Measurements from ENCODE around the gene OSBPL9.
"Not testable (repeated sequence)": the region's sequence is repeated elsewhere in the genome, so short reads cannot be mapped to it uniquely, and the experiment has no call there.

The OSBPL9 gene

GRCh38 chr1:51666478-51666877, 49.6 kb downstream of the OSBPL9 start:
- DNase-seq = peak; percentile 92

DNA sequence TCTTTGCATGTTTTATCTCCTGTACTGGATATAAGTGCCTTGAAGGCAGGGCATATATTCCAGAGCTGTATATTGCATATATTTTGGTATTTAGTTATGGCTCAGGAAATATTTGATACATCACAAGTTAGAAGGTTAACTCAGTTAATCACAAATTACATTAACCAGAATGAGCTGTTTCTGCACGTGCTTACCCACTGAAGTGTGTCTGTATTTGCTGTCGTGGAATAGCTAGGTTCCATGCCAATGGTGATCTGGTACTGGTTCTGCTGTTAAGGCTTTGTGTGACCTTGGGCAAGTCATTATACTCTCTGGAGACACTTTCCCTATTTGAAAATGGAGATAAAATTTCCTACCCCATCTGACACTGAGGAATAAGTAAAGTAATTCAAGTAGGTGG, 50.7 kb downstream of the OSBPL9 start:
- DNase-seq = no peak

DNA sequence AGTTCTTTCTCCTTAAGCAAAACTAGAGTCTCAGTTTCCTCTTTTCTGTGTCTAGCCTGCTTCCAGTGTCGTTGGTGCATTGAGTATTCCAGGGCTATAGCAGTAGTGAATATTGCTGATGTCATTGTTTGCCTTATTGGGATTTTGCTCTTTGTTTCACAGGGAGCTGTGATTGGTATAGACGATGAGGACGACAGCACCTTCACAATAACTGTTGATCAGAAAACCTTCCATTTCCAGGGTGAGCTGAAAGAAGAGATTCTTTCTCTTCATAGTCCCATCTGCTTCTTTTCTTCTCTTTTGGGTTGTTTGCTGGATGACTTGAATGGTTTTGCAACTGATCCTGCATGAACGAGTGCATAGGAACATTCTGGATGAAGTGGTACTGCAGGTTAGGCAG, 52.4 kb downstream of the OSBPL9 start:
- no peak for DNase-seq

DNA sequence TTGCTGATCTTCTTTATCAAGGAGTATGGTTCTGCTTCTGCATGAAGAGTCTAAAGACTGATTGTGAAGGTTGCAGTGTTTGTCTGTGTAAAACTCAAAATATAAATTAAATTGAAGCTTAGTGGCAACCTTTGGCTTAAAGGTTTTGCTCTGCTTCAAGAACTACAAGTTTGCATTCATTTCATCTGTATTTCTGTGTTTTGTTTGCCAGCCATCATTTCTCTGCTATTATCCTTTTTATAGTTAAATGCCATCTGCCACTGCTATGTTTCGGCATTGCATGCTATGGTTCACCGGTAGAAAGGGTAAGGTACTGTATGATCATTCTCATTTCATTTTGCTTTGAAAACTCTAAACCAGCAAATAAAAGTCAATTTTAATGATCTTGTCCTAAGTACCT, 52.9 kb downstream of the OSBPL9 start:
- DNase-seq = no peak

DNA sequence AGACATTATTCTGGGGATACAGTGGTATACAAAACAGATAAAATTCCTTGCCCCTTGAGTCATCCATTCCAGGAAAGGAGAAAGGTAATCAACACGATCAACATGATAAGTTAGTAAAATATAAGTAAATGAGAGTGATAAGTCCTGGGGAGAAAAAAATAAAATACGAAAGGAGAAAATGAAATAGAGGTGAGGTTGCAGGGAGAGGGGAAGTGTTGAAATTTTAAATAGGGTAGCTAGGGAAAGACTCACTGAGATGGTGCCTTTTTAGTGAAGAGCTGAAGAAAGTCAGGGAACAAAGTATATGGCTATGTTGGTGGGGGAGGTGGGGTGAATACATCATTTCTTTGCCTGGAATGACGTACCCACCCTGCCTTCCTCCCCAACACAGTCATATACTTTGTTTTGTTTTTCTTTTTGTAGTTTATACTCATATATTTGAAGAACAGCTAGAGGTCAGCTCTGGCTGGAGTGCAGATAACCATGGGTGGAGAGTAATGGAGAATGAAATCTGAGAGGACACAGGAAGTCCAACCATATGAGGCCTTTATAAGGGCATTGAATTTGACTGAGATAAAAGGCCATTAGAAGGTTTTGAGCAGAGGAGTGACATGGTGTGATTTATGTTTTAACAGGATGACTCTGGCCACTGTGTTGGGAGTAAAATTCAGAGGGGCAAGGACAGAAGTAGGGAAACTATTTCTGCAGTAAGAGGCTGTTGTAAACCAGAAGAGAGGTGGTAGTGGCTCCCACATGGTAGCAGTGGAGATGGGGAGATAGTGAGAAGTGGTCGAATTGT, 54.8 kb downstream of the OSBPL9 start:
- peak; percentile 58 for DNase-seq

DNA sequence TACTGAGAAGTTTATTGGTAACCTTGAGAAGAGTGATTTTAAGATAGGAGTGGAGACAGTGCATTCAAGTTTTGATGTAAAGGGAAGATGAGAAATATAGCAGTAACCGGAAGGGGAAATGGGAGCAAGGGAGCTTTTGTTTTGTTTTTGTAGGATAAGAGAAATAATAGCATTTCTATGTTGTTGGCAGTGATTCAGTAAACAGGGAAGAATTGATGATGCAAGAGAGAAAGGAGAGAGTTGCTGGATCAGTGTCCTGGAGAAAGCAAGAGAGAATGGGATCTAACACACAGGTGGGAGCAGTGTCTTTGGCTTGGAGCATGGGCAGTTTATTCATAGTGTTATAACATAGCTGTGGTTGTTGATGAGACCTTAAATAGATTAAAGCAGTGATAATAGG, 56.4 kb downstream of the OSBPL9 start:
- no peak for DNase-seq

- no peak for DNase-seq
Measured at GRCh38 chr1:51675177-51675780, 58.4 kb downstream of the OSBPL9 start.

GRCh38 chr1:51679435-51679834, 62.5 kb downstream of the OSBPL9 start:
- no peak for DNase-seq

GRCh38 chr1:51684776-51685175, 67.9 kb downstream of the OSBPL9 start:
- DNase-seq = no peak

DNA sequence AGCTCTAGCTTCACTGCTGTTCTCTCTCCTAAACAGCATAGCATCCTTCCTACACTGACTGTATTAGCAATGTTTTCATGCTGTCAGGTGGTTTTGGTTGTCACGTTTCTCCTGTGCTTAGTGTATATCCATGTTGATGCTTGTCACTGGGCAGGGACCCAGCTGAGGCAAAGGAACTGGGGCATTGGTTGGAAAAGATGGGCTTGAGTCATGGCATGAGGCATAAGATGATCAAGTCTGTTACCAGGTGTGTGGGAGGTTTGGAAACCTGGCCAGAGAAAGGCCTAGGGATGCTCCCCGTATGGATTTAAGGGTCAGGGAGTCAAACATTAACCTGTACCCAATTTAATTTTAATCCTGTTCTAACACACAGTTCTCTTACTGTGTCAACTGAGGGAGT, 69.6 kb downstream of the OSBPL9 start:
- DNase-seq = no peak

GRCh38 chr1:51689075-51689440, 72.2 kb downstream of the OSBPL9 start:
- DNase-seq = peak; percentile 46

GRCh38 chr1:51689643-51690042, 72.8 kb downstream of the OSBPL9 start:
- no peak for DNase-seq

GRCh38 chr1:51690285-51690961, 73.5 kb downstream of the OSBPL9 start:
- peak; percentile 32 for DNase-seq

DNA sequence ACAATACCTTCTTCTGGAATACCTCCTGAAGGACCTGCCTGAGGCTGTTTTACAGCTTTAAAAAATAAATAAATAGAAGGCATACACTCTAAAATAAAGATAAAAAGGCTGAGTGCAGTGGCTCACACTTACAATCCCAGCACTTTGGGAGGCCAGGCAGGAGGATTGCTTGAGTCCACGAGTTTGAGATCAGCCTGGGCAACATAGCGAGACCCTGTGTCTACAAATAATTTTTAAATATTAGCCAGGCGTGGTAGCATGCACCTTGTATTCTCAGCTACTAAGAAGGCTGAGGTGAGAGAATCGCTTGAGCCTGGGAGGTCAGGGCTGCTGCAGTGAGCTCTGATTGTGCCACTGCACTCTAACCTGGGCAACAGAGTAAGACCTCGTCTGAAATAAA, 75.0 kb downstream of the OSBPL9 start:
- no peak for DNase-seq

DNA sequence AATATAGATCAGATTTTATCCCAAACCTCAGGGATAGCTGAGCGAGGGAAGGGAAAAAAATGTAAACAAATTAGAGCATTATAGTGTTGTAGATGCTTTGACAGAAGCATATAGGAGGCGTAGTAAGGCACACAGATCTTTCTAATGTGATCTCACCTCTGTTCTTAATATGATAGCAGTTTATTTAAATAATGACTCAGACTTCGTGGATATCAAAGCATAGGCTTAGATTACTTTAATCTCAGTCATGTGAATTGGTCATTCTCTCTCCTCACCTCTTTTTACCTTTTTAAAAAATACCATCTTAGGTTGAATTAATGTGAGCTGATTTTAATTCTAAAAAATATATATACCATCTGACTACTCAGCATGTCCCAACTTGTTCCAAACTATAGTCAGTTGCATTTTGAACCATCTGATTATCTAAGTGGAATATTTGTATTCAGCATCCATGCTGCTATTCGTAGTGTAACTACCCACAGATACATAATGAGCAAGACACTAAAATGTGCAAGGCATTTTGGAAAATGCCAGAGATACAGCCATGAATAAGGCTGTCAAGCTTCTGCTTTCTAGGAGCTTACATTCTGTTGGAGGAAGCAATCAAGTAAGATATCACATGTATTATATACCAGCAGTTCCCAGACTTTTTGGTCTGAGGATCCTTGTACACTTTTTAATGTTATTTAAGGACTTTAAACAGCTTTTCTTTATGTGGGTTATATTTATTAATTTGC, 76.7 kb downstream of the OSBPL9 start:
- peak; percentile 54 for DNase-seq

- DNase-seq = no peak
Measured at GRCh38 chr1:51697166-51697565, 80.3 kb downstream of the OSBPL9 start.

- no peak for DNase-seq
Measured at GRCh38 chr1:51699391-51699790, 82.5 kb downstream of the OSBPL9 start.

DNA sequence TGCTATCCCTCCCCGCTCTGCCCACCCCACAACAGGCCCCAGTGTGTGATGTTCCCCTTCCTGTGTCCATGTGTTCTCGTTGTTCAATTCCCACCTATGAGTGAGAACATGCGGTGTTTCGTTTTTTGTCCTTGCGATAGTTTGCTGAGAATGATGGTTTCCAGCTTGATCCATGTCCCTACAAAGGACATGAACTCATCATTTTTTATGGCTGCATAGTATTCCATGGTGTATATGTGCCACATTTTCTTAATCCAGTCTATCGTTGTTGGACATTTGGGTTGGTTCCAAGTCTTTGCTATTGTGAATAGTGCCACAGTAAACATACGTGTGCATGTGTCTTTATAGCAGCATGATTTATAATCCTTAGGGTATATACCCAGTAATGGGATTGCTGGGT, 84.9 kb downstream of the OSBPL9 start:
- not testable (repeated sequence) for DNase-seq

DNA sequence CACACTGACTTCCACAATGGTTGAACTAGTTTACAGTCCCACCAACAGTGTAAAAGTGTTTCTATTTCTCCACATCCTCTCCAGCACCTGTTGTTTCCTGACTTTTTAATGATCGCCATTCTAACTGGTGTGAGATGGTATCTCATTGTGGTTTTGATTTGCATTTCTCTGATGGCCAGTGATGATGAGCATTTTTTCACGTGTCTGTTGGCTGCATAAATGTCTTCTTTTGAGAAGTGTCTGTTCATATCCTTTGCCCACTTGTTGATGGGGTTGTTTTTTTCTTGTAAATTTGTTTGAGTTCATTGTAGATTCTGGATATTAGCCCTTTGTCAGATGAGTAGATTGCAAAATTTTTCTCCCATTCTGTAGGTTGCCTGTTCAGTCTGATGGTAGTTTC, 85.3 kb downstream of the OSBPL9 start:
- DNase-seq = not testable (repeated sequence)

DNA sequence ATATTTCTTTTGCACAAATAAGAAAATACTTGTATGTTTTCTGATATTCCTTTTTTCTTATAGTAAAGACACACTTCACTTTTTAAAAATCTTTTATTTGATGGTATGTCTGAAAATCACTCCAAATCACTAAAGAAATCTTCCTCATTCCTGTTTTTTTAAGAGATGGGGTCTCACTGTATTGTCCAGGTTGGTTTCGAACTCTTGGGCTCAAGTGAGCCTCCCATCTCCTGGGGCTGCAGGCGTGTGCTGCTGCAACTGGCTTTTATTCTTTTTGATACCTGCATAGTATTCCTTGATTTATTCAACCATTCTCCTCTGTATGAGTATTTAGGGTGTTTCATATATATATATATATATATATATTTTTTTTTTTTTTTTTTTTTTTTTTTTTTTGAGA, 88.1 kb downstream of the OSBPL9 start:
- DNase-seq = no peak

GRCh38 chr1:51708911-51709760, 92.2 kb downstream of the OSBPL9 start:
- DNase-seq = no peak

DNA sequence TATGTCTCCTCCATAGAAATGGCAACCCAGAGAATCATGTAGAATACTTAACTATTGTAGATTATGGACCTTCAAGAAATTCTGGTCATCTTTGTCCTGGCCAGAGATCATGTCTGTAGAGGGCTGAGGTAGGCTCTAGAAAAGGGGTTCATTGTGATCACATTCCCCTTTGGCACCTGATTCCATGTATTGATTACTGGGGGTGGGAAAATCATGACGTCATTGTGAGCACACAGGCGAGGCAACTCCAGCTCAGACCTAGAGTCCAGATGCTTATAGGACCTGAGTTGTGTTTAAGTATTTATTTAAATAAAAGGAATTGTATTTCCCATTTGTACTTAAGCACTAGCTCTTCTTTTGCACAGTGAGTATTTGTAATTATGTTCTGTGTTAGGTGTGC, 93.1 kb downstream of the OSBPL9 start:
- no peak for DNase-seq

Data from fibroblast of skin of scalp (primary cell).